GM12874 (cell line): ENCODE measurements around the gene PDGFRB.

Experiments used
- CTCF ChIP-seq: IDR thresholded peaks from 2 replicates; pipeline ENCODE4 v1.5.1; 2011; ENCODE audit warnings: low read depth, mild to moderate bottlenecking, control low read depth, low read length, moderate library complexity; ENCODE audit not compliant: insufficient read depth

The PDGFRB gene

GRCh38 chr5:150081541-150082283, 73.9 kb downstream of the PDGFRB start:
- no peak for TF ChIP-seq CTCF

- TF ChIP-seq CTCF = no peak
These were observed 74.8 kb downstream of the PDGFRB start for GRCh38 chr5:150080696-150081435.

- no peak for TF ChIP-seq CTCF
These were observed 75.7 kb downstream of the PDGFRB start for GRCh38 chr5:150079909-150080461.

- TF ChIP-seq CTCF = no peak
These were observed 76.6 kb downstream of the PDGFRB start for GRCh38 chr5:150078802-150079689.

GRCh38 chr5:150077996-150078801, 77.4 kb downstream of the PDGFRB start:
- TF ChIP-seq CTCF = no peak

GRCh38 chr5:150077060-150077459, 78.6 kb downstream of the PDGFRB start:
- TF ChIP-seq CTCF = no peak
